GM19238 (cell line): ENCODE results near the gene DCST1.

Experiments used
- DNase-seq: peaks from one replicate; pipeline ENCODE4 v3.0.0; 2011; ENCODE audit warnings: low spot score; ENCODE audit not compliant: insufficient read length

DCST1 gene

GRCh38 chr1:155051777-155052398 is 18.3 kb downstream of the DCST1 start:
- DNase-seq = no peak

GRCh38 chr1:155052439-155053395 is 19.1 kb downstream of the DCST1 start:
- DNase-seq = no peak

- no peak for DNase-seq
These were observed 20.0 kb downstream of the DCST1 start for GRCh38 chr1:155053531-155054105.

GRCh38 chr1:155057104-155057503 is 23.5 kb downstream of the DCST1 start:
- DNase-seq = no peak

- no peak for DNase-seq
These were observed 24.2 kb downstream of the DCST1 start for GRCh38 chr1:155057788-155058211.

GRCh38 chr1:155060736-155061135 is 27.1 kb downstream of the DCST1 start:
- DNase-seq = no peak

- peak; percentile 93 for DNase-seq
These were observed 27.9 kb downstream of the DCST1 start for GRCh38 chr1:155061381-155062150.

GRCh38 chr1:155062151-155062686 is 28.6 kb downstream of the DCST1 start:
- no peak for DNase-seq

- DNase-seq = peak; percentile 80
These were observed 29.2 kb downstream of the DCST1 start for GRCh38 chr1:155062702-155063411.

GRCh38 chr1:155063550-155064110 is 30.0 kb downstream of the DCST1 start, which contains the start of gene EFNA4:
TSS of gene EFNA4 (plus strand) at chr1:155063740. CDS start at chr1:155063824, 84 bp downstream.
- peak; percentile 93 for DNase-seq

- DNase-seq = no peak
These were observed 30.6 kb downstream of the DCST1 start for GRCh38 chr1:155064111-155064831.

- no peak for DNase-seq
These were observed 31.3 kb downstream of the DCST1 start for GRCh38 chr1:155064832-155065429.

GRCh38 chr1:155066777-155067176 is 33.2 kb downstream of the DCST1 start:
- no peak for DNase-seq

- no peak for DNase-seq
These were observed 35.0 kb downstream of the DCST1 start for GRCh38 chr1:155068599-155068998.

GRCh38 chr1:155069551-155070157 is 36.0 kb downstream of the DCST1 start:
- no peak for DNase-seq

GRCh38 chr1:155070158-155070621 is 36.6 kb downstream of the DCST1 start:
- DNase-seq = no peak

- peak; percentile 85 for DNase-seq
These were observed 37.3 kb downstream of the DCST1 start for GRCh38 chr1:155070721-155071569.
